Medulla oblongata (tissue), 1 donor: ENCODE results near the gene SPATA13.
A peak's percentile ranks its signal among the peaks of the same experiment; 100 is the strongest.

ENCODE experiments used
- DNase-seq: peaks from one replicate; pipeline ENCODE4 v3.0.0-alpha.2; 2015; ENCODE audit errors: extremely low spot score

The SPATA13 gene

GRCh38 chr13:24223341-24224231 lies 63.1 kb downstream of the SPATA13 start:
- no peak for DNase-seq

GRCh38 chr13:24224232-24224680 lies 63.7 kb downstream of the SPATA13 start:
- DNase-seq = no peak

GRCh38 chr13:24225062-24225461 lies 64.5 kb downstream of the SPATA13 start:
- DNase-seq = peak; percentile 56

- DNase-seq = no peak
Observed at GRCh38 chr13:24225930-24226329, 65.4 kb downstream of the SPATA13 start.

GRCh38 chr13:24226762-24227161 lies 66.2 kb downstream of the SPATA13 start:
- no peak for DNase-seq

GRCh38 chr13:24228852-24229458 lies 68.4 kb downstream of the SPATA13 start:
- DNase-seq = peak; percentile 87

GRCh38 chr13:24230428-24231072 lies 70.0 kb downstream of the SPATA13 start:
- DNase-seq = no peak

GRCh38 chr13:24231377-24231776 lies 70.9 kb downstream of the SPATA13 start:
- DNase-seq = no peak

- no peak for DNase-seq
Observed at GRCh38 chr13:24232037-24232436, 71.5 kb downstream of the SPATA13 start.

GRCh38 chr13:24232474-24232873 lies 72.0 kb downstream of the SPATA13 start:
- DNase-seq = no peak

GRCh38 chr13:24233351-24233901 lies 72.9 kb downstream of the SPATA13 start:
- DNase-seq = no peak

GRCh38 chr13:24234200-24234915 lies 73.8 kb downstream of the SPATA13 start:
- no peak for DNase-seq

- DNase-seq = no peak
Observed at GRCh38 chr13:24237356-24237755, 76.8 kb downstream of the SPATA13 start.

- no peak for DNase-seq
Observed at GRCh38 chr13:24241336-24241735, 80.8 kb downstream of the SPATA13 start.

GRCh38 chr13:24242100-24242499 lies 81.6 kb downstream of the SPATA13 start:
- no peak for DNase-seq

- no peak for DNase-seq
Observed at GRCh38 chr13:24243302-24243701, 82.8 kb downstream of the SPATA13 start.

GRCh38 chr13:24244802-24245201 lies 84.3 kb downstream of the SPATA13 start:
- DNase-seq = no peak

- DNase-seq = no peak
Observed at GRCh38 chr13:24247016-24247415, 86.5 kb downstream of the SPATA13 start.

- peak; percentile 48 for DNase-seq
Observed at GRCh38 chr13:24249624-24250023, 89.1 kb downstream of the SPATA13 start.

GRCh38 chr13:24250376-24251057 lies 90.0 kb downstream of the SPATA13 start:
- no peak for DNase-seq

GRCh38 chr13:24251525-24251924 lies 91.0 kb downstream of the SPATA13 start:
- no peak for DNase-seq
